PC-3 (cell line): Measurements from ENCODE around the gene JCHAIN.

Experiments
- EZH2 ChIP-seq: fragments of 300-600 bp; sonication (generic); IDR thresholded peaks from one replicate; pipeline ENCODE4 v1.6.1; 2017; ENCODE audit warnings: antibody characterized with exemption, mild to moderate bottlenecking, low read length; ENCODE audit not compliant: unreplicated experiment
- EZH2phosphoT487 ChIP-seq: fragments of 300-600 bp; sonication (generic); IDR thresholded peaks from 2 replicates; pipeline ENCODE4 v1.6.1; 2018; ENCODE audit warnings: mild to moderate bottlenecking, antibody characterized with exemption, low read length, borderline replicate concordance
- TF ChIP-seq, protein P1 (sequence below): fragments of 300-600 bp; sonication (generic); conservative IDR thresholded peaks from 2 replicates; pipeline ENCODE4 v1.5.1; 2017; ENCODE audit warnings: antibody characterized with exemption, low read depth, mild to moderate bottlenecking, low read length

DNA sequence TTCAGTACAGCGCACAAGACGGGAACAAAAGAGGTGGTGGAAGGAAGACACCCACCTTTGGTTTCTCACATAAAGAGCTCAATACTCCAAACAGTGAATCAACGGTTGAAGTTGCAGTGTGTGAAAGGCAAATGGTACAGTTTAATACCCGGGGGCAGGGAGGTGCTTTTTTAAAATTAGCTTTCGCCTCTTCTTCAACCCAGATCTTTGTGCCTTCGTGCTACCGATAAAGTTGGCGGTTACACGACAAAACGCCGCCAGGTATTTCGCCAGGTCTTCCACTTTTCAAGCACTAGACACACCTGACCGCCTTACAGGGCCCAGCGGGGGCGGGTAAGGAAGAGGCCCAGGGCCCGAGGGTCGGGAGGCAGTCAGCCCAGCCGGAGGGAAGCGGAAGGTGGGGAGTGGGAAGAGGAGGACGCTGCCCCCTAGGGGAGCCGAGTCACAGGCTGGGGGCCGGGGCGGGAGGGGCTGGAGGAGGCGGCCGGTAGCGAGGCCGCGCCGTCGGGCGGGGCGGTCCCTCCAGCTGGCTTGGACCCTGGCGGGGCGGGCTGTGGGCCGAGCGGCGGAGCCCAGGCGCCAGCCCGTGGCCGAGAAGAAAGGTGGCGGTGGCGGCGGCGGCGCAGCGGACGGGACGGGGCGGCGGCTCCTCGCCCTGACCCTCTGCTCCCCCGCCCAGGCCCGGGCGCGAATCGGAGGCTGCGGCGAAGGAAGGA, 38.1 kb upstream of the JCHAIN start:
- TF ChIP-seq, protein P1, sequence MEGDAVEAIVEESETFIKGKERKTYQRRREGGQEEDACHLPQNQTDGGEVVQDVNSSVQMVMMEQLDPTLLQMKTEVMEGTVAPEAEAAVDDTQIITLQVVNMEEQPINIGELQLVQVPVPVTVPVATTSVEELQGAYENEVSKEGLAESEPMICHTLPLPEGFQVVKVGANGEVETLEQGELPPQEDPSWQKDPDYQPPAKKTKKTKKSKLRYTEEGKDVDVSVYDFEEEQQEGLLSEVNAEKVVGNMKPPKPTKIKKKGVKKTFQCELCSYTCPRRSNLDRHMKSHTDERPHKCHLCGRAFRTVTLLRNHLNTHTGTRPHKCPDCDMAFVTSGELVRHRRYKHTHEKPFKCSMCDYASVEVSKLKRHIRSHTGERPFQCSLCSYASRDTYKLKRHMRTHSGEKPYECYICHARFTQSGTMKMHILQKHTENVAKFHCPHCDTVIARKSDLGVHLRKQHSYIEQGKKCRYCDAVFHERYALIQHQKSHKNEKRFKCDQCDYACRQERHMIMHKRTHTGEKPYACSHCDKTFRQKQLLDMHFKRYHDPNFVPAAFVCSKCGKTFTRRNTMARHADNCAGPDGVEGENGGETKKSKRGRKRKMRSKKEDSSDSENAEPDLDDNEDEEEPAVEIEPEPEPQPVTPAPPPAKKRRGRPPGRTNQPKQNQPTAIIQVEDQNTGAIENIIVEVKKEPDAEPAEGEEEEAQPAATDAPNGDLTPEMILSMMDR: peak; percentile 52
- TF ChIP-seq EZH2 (no peak), EZH2phosphoT487 (no peak)
